ENCODE data around the gene CIDEA.

CIDEA gene

DNA sequence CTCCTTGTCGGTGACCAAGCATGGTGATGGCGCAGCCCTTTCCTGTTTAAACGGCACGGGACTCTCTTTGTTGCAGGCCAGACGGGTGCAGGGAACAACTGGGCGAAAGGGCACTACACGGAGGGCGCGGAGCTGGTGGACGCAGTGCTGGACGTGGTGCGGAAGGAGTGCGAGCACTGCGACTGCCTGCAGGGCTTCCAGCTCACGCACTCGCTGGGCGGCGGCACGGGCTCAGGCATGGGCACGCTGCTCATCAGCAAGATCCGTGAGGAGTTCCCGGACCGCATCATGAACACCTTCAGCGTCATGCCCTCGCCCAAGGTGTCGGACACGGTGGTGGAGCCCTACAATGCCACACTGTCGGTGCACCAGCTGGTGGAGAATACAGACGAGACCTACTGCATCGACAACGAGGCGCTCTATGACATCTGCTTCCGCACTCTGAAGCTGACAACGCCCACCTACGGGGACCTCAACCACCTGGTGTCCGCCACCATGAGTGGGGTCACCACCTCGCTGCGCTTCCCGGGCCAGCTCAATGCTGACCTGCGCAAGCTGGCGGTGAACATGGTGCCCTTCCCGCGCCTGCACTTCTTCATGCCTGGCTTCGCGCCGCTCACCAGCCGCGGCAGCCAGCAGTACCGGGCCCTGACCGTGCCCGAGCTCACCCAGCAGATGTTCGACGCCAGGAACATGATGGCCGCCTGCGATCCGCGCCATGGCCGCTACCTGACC lies 71.0 kb downstream of the CIDEA start:
- DNase-seq = no peak

DNA sequence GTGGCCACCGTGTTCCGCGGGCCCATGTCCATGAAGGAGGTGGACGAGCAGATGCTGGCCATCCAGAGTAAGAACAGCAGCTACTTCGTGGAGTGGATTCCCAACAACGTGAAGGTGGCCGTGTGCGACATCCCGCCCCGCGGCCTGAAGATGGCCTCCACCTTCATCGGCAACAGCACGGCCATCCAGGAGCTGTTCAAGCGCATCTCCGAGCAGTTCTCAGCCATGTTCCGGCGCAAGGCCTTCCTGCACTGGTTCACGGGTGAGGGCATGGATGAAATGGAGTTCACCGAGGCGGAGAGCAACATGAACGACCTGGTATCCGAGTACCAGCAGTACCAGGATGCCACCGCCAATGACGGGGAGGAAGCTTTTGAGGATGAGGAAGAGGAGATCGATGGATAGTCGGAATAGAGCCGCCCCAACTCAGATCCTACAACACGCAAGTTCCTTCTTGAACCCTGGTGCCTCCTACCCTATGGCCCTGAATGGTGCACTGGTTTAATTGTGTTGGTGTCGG lies 71.6 kb downstream of the CIDEA start:
- DNase-seq = no peak

DNA sequence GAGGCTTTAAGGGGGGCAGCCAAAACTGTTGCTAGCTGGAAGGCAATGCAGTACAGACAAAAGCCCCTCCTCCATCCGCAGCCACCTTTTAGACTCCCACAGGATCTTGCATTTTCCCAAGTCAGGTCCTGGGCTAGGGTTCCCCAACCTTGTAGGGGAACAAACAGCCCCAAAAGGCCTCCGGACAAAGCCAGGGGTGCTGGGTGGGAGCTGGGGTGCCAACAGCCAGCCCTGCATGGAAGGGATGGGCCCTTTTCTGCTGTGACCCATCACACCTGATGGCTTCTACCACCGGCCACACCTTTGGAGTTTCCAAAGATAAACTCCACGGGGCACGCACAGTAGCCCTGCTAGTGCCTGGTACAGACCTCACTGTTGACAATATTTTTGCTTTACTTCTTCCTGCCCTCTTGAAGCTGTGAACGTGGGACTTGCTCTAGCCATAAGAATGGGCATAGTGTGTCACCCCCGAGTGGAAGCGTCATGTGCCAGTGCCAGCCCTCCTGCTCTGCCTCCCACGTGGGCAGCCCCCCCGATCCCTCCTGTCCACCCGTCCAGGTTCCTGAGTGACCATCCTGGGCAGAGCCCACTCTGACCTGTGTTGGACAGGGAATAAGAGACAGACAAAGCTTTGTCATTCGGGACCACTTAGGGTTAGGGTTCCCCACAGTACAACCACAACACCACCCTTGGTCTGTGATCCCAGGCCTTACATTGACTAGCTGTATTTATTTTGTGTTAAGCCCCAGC lies 72.7 kb downstream of the CIDEA start:
- no peak for DNase-seq
